DND-41 (cell line): ENCODE results near the gene CEP70.

Experiments used
- ATAC-seq: fragments of 200-7000 bp; cut with Tn5 transposase; 3 replicates; pipeline ENCODE4 v1.9.1; 2021; ENCODE audit warnings: low read depth; ENCODE audit not compliant: insufficient read depth
- DNase-seq: peaks from one replicate; pipeline ENCODE4 v3.0.0-alpha.2; 2020
- H2AFZ ChIP-seq: 2 replicates; pipeline ENCODE4 v1.6.0; 2012; ENCODE audit warnings: low read depth, low read length
- H3K27ac ChIP-seq: 2 replicates; pipeline ENCODE4 v1.5.1; 2012; ENCODE audit warnings: low read length, inconsistent platforms
- H3K27me3 ChIP-seq: fragments of 200-600 bp; sonication (generic); 2 replicates; pipeline ENCODE4 v1.6.0; 2012; ENCODE audit warnings: low read length, mild to moderate bottlenecking, inconsistent platforms; ENCODE audit not compliant: insufficient read depth, poor library complexity
- H3K36me3 ChIP-seq: 2 replicates; pipeline ENCODE4 v1.5.1; 2012; ENCODE audit warnings: low read length, inconsistent platforms; ENCODE audit not compliant: insufficient read depth
- H3K4me1 ChIP-seq: 2 replicates; pipeline ENCODE4 v1.5.1; 2012; ENCODE audit warnings: mild to moderate bottlenecking, low read length; ENCODE audit not compliant: insufficient read depth
- H3K4me2 ChIP-seq: 2 replicates; pipeline ENCODE4 v1.6.0; 2012; ENCODE audit warnings: mild to moderate bottlenecking, moderate library complexity, low read length, inconsistent platforms; ENCODE audit not compliant: insufficient read depth
- H3K4me3 ChIP-seq, 2 experiments: fragments of 200-600 bp in 1 of 2; shearing (Covaris generic) in 1 of 2; 2 replicates each; pipeline ENCODE4 v1.5.1; 2012 to 2016; ENCODE audit warnings: inconsistent platforms in 2 of 2, low read length in 2 of 2, mild to moderate bottlenecking in 2 of 2, low read depth in 1 of 2, moderate library complexity in 1 of 2
- H3K79me2 ChIP-seq: 2 replicates; pipeline ENCODE4 v1.6.0; 2012; ENCODE audit warnings: low read length, inconsistent platforms; ENCODE audit not compliant: insufficient read depth
- H3K9ac ChIP-seq: 2 replicates; pipeline ENCODE4 v1.6.0; 2012; ENCODE audit warnings: low read depth, mild to moderate bottlenecking, inconsistent platforms, low read length, moderate library complexity
- H3K9me3 ChIP-seq: 2 replicates; pipeline ENCODE4 v1.5.1; 2012; ENCODE audit warnings: low read length, moderate library complexity, mild to moderate bottlenecking, inconsistent platforms; ENCODE audit not compliant: insufficient read depth, severe bottlenecking
- H4K20me1 ChIP-seq: 2 replicates; pipeline ENCODE4 v1.6.0; 2012; ENCODE audit warnings: low read length; ENCODE audit not compliant: insufficient read depth
- EZH2 ChIP-seq: IDR thresholded peaks from 3 replicates; pipeline ENCODE4 v1.6.1; 2012; ENCODE audit warnings: borderline replicate concordance, low read depth, mild to moderate bottlenecking, moderate library complexity, low read length, inconsistent platforms; ENCODE audit not compliant: severe bottlenecking
- TF ChIP-seq, protein P1 (sequence below): IDR thresholded peaks from 2 replicates; pipeline ENCODE4 v1.5.1; 2012; ENCODE audit warnings: borderline replicate concordance, low read length, moderate library complexity, mild to moderate bottlenecking; ENCODE audit not compliant: poor library complexity, severe bottlenecking; ENCODE audit errors: extremely low read depth

Gene CEP70

DNA sequence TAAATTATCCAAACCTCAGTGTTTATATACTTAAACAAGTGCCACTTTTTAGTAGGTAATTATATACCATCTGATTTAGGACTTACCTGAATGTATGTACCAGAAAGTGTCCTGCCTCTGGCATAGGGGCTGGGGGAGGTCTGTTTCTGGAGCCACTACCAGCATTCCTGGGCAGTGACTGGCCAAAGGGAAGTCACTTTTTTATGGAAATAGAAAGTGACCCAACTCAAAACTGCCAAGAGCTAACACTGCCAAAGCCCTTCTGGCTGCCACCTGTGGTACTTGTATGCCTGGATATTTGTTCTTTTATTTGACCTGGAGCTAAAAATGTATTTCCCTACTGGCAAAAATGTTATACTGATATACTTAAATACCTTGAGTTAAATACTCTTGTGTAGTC is 116.9 kb downstream of the CEP70 start:
- Histone ChIP-seq H2AFZ (no peak overlapping the region), H3K79me2 (no peaks in the 10 kb centered on the region)
- DNase-seq: no peak

DNA sequence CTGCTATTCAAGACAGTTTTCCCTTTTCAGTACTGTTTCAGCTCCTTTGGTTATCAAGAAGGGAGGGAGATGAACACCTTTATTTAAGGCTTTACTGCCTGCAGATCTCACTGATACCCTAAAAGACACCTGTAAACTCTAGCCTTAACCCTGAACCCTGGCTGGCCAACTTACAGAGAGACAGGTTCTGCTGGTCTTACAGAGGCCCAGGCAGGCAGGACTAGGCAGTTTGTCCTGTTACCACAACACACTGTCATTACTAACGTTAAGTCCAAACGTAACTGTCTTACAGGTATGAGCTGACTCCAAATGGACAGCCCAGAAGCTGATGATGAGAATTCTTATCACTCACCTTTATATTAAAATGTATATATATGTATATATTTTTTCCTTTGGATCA is 117.5 kb downstream of the CEP70 start:
- H2AFZ ChIP-seq: no peak overlapping the region
- H3K79me2 ChIP-seq: no peaks in the 10 kb centered on the region
- no peak overlapping the region for H3K4me2 ChIP-seq
- ATAC-seq (no peak), DNase-seq (no peak)
- H3K27ac ChIP-seq: no peak overlapping the region
- H3K36me3 ChIP-seq: no peaks in the 10 kb centered on the region
- no peak for TF ChIP-seq EZH2
- TF ChIP-seq, protein P1, sequence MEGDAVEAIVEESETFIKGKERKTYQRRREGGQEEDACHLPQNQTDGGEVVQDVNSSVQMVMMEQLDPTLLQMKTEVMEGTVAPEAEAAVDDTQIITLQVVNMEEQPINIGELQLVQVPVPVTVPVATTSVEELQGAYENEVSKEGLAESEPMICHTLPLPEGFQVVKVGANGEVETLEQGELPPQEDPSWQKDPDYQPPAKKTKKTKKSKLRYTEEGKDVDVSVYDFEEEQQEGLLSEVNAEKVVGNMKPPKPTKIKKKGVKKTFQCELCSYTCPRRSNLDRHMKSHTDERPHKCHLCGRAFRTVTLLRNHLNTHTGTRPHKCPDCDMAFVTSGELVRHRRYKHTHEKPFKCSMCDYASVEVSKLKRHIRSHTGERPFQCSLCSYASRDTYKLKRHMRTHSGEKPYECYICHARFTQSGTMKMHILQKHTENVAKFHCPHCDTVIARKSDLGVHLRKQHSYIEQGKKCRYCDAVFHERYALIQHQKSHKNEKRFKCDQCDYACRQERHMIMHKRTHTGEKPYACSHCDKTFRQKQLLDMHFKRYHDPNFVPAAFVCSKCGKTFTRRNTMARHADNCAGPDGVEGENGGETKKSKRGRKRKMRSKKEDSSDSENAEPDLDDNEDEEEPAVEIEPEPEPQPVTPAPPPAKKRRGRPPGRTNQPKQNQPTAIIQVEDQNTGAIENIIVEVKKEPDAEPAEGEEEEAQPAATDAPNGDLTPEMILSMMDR: no peak
- no peaks in the 10 kb centered on the region for H4K20me1 ChIP-seq
- H3K9ac ChIP-seq: no peak overlapping the region
- H3K27me3 ChIP-seq: no peaks in the 10 kb centered on the region
- H3K4me1 ChIP-seq: no peaks in the 10 kb centered on the region
- no peak overlapping the region for H3K4me3 ChIP-seq
- no peaks in the 10 kb centered on the region for H3K9me3 ChIP-seq

More for the DNA sequence above, 116.9 kb downstream of the CEP70 start:
- Histone ChIP-seq H3K4me2 (no peak overlapping the region), H3K9me3 (no peaks in the 10 kb centered on the region), H3K4me3 (no peak overlapping the region), H3K4me1 (no peaks in the 10 kb centered on the region), H4K20me1 (no peaks in the 10 kb centered on the region), H3K36me3 (no peaks in the 10 kb centered on the region), H3K27me3 (no peaks in the 10 kb centered on the region), H3K27ac (no peak overlapping the region), H3K9ac (no peak overlapping the region)
- no peak for TF ChIP-seq EZH2
- TF ChIP-seq, protein P1: no peak
- no peak for ATAC-seq

DNA sequence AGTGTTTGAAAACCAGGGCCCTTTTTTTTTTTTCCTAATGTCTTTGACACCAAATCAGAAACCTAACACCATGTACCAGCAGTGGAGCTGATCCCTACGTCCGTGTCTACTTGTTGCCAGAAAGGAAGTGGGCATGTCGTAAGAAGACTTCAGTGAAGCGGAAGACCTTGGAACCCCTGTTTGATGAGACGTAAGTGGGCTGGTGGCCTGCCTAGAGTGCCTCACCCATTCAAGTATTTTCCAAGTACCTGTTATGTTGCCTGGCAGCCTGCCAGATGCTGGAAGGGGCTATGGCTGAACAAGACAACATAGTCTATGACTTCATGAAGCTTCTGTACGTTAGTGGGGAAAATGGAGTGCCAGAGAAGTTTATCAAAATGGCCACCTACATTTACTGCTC is 119.9 kb downstream of the CEP70 start:
- no peaks in the 10 kb centered on the region for H3K9me3 ChIP-seq
- H3K4me3 ChIP-seq: no peak overlapping the region
- ATAC-seq: no peak
- H3K27me3 ChIP-seq: no peaks in the 10 kb centered on the region
- no peaks in the 10 kb centered on the region for H3K4me1 ChIP-seq
- TF ChIP-seq, protein P1: no peak
- no peak for TF ChIP-seq EZH2
- H3K79me2 ChIP-seq: no peaks in the 10 kb centered on the region
- H3K36me3 ChIP-seq: no peaks in the 10 kb centered on the region
- no peak overlapping the region for H3K4me2 ChIP-seq
- no peak overlapping the region for H3K9ac ChIP-seq
- no peak overlapping the region for H3K27ac ChIP-seq
- no peak overlapping the region for H2AFZ ChIP-seq
- H4K20me1 ChIP-seq: no peaks in the 10 kb centered on the region
- no peak for DNase-seq

DNA sequence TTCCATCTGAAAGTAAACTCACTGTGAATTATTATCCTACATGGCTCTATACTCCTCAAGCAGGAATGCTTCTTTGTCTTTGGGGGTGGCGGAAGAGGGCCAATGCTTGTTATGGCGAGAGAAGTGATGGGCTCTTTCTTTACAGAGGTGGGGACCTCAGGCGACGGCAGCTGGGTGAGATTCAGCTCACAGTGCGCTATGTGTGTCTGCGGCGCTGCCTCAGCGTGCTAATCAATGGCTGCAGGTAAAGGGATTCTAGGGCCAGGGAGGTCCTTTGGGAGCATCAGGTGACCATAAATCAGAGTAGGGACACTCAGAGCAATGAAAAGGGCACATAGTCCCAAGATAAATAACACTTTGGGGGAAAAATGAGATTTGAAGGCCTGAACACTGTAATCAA is 120.7 kb downstream of the CEP70 start:
- no peak for DNase-seq
- Histone ChIP-seq H4K20me1 (no peaks in the 10 kb centered on the region), H3K27ac (no peak overlapping the region), H3K79me2 (no peaks in the 10 kb centered on the region), H3K4me1 (no peaks in the 10 kb centered on the region), H3K27me3 (no peaks in the 10 kb centered on the region), H3K9me3 (no peaks in the 10 kb centered on the region), H3K4me3 (no peak overlapping the region), H3K4me2 (no peak overlapping the region), H3K36me3 (no peaks in the 10 kb centered on the region), H2AFZ (no peak overlapping the region), H3K9ac (no peak overlapping the region)
- TF ChIP-seq EZH2: no peak
- TF ChIP-seq, protein P1: no peak
- no peak for ATAC-seq
